Stimulated activated CD8-positive, alpha-beta memory T cell treated with anti-CD3 and anti-CD28 coated beads, Interleukin-4, amount 100 ng/mL, for 48 hours (primary cell): ENCODE data around the gene GEMIN4.
"Not testable (repeated sequence)": the region's sequence is repeated elsewhere in the genome, so short reads cannot be mapped to it uniquely, and the experiment has no call there.

Experiments
- DNase-seq: peaks from one replicate; pipeline ENCODE4 v3.0.0-alpha.2; 2020

The GEMIN4 gene

DNA sequence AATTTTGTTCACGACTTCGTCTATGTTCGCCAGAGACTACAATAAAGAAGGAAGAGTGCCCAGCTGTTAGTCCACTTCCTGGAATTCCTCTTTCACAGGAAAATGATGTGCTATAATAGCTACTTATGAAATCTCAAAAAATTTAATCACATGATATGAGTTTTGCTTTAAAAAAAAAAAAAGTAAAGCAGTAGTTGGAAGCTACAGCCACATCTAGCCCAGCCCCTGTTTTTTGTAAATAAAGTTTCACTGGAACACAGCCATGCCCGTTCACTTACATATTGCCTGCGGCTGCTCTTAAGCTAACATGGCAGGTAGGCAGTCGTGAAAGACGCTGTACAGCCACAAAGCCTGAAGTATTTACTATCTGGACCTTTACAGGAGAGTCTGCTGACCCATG lies 52.7 kb downstream of the GEMIN4 start:
- DNase-seq = no peak

DNA sequence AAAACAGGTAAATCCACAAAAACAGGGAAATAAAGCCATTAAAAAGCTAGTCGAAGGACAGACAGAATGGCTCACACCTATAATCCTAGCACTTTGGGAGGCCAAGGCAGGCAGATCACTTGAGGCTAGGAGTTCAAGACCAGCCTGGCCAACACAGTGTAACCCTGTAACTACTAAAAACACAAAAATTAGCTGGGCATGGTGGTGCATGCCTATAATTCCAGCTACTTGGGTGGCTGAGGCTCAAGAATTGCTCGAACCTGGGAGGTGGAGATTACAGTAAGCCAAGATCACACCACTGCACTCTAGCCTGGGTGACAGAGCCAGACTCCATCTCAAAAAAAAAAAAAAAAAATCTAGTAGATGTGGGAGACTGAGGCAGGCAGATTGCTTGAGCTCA lies 54.0 kb downstream of the GEMIN4 start:
- DNase-seq = not testable (repeated sequence)

DNA sequence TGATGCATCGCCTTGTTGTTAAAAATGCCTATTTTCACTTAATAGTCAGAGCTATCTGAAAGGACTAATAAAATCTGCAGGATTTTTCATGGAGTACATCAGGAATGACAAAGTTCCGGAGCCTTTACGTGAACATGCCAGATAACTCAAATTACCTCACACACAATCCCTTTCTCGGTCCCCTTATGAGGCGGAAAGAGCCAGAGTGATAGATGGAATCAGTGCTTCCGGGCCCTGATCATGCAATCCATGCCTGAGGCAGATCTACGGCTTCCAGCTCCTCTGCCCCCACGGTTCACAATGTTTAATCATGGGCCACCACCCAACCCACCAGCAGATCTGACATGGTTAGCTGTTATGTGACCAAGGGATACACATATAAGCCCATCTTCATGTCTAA lies 54.4 kb downstream of the GEMIN4 start:
- DNase-seq = no peak

GRCh38 chr17:696369-696768 lies 55.7 kb downstream of the GEMIN4 start:
- DNase-seq = no peak
